ENCODE measurements around the gene KRT84.

GRCh38 chr12:52354200-52354599, 31.3 kb downstream of the KRT84 start:
- no peak for TF ChIP-seq GATA1 (IDR thresholded peaks at IDR 0.05; ENCODE audit: low read depth, low read length)
- TF ChIP-seq POLR2A (IDR thresholded peaks at IDR 0.05; ENCODE audit: low read length), result no peak
